ENCODE results near the gene GNG8.

Gene GNG8

GRCh38 chr19:46635920-46636761 lies at the start of gene GNG8:
Gene GNG8 (minus strand): TSS chr19:46636202. CDS start chr19:46634682, 1,520 bp downstream.
- DNase-seq (ENCODE audit: low spot score), result no peak

GRCh38 chr19:46685189-46685588 lies 49.2 kb upstream of the GNG8 start:
- no peak for DNase-seq (ENCODE audit: low spot score)

- DNase-seq (ENCODE audit: low spot score), result no peak
These were observed 42.2 kb upstream of the GNG8 start for GRCh38 chr19:46678110-46678732.

- no peak for DNase-seq (ENCODE audit: low spot score)
These were observed 38.6 kb upstream of the GNG8 start for GRCh38 chr19:46674416-46675178.

GRCh38 chr19:46670813-46671212 lies 34.8 kb upstream of the GNG8 start:
- no peak for DNase-seq (ENCODE audit: low spot score)

- no peak for DNase-seq (ENCODE audit: low spot score)
These were observed 32.7 kb upstream of the GNG8 start for GRCh38 chr19:46668662-46669061.

- DNase-seq (ENCODE audit: low spot score), result no peak
These were observed 29.1 kb upstream of the GNG8 start for GRCh38 chr19:46665072-46665471.

- peak; percentile 80 for DNase-seq (ENCODE audit: low spot score)
These were observed 26.0 kb upstream of the GNG8 start for GRCh38 chr19:46661735-46662592.

- DNase-seq (ENCODE audit: low spot score), result peak; percentile 100
These were observed 25.2 kb upstream of the GNG8 start, which contains the start of gene DACT3 for GRCh38 chr19:46661020-46661731. Gene DACT3 (minus strand): TSS chr19:46661182. CDS start chr19:46661064, 118 bp downstream.

GRCh38 chr19:46660551-46661019 lies 24.6 kb upstream of the GNG8 start:
- DNase-seq (ENCODE audit: low spot score), result no peak

GRCh38 chr19:46660008-46660517 lies 24.1 kb upstream of the GNG8 start:
- no peak for DNase-seq (ENCODE audit: low spot score)

- no peak for DNase-seq (ENCODE audit: low spot score)
These were observed 23.4 kb upstream of the GNG8 start for GRCh38 chr19:46659151-46660007.

GRCh38 chr19:46656541-46656940 lies 20.5 kb upstream of the GNG8 start:
- DNase-seq (ENCODE audit: low spot score), result no peak

GRCh38 chr19:46654621-46655152 lies 18.7 kb upstream of the GNG8 start:
- no peak for DNase-seq (ENCODE audit: low spot score)

GRCh38 chr19:46650445-46650844 lies 14.4 kb upstream of the GNG8 start:
- no peak for DNase-seq (ENCODE audit: low spot score)

- DNase-seq (ENCODE audit: low spot score), result no peak
These were observed 13.3 kb upstream of the GNG8 start for GRCh38 chr19:46648961-46649960.

- no peak for DNase-seq (ENCODE audit: low spot score)
These were observed 12.3 kb upstream of the GNG8 start for GRCh38 chr19:46648060-46648960.

All from LoVo (cell line).